ENCODE results near the gene FAM13A. TPM values are rescaled to one million over a fixed set of nuclear protein-coding genes. Genes with fewer than 3 reads are reported as not detected.

FAM13A gene
- total and polyA plus RNA-seq, 2 of the 8 experiments (the other 6 are each of a cell fraction or from before 2014, with no cell fraction given): 7.1 to 16.5 TPM

DNA sequence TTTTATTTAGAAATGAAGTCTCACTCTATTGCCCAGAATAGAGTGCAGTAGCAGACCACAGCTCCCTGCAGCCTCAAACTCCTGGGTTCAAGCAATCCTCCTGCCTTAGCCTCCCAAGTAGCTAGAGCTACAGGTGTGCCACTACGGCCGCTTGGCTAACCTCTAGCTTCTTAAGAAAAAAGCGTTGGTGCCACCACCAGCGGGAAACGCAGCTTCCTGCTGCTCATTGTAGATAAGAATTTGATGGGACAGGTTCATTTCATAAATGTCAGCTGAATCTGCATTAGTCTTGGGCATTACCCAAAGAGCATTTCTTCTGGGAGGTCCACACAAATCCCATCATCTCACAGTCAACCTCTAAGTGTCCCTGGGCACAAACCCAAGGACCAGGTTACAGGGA is 326.2 kb downstream of the FAM13A start:
- no peak overlapping the region for H3K56ac ChIP-seq (replicated peaks; ENCODE audit: insufficient read length, low read depth, low read length)
- no peak overlapping the region for H2BK120ac ChIP-seq (replicated peaks; ENCODE audit: low read depth, low read length)
- H3K4me3 ChIP-seq (ENCODE audit: extremely low read depth in 1 of 4, insufficient read depth in 2 of 4, low read depth in 3 of 4, low read length in 4 of 4): no peak overlapping the region
- no peak overlapping the region for H2BK20ac ChIP-seq (ENCODE audit: low read length)
- no peak overlapping the region for H2BK12ac ChIP-seq (ENCODE audit: low read depth, low read length)
- no peak overlapping the region for H4K91ac ChIP-seq (replicated peaks; ENCODE audit: insufficient read length, low read length)
- POLR2A ChIA-PET (ENCODE audit: partially characterized antibody): interaction anchor here (1.2 kb wide), 1 partner anchor 8 kb away, joined by 3 read pairs; no protein-coding TSS in a partner anchor
- H2AK5ac ChIP-seq (ENCODE audit: low read depth, low read length): no peak overlapping the region
- H4K20me1 ChIP-seq (replicated peaks in 1 of 2; ENCODE audit: control insufficient read depth in 1 of 2, insufficient read depth in 2 of 2, low read length in 2 of 2): no peaks in the 10 kb centered on the region
- H4K8ac ChIP-seq (ENCODE audit: extremely low read depth, insufficient read depth, low read length): no peak overlapping the region
- H3K9ac ChIP-seq (replicated peaks in 1 of 4; ENCODE audit: extremely low read depth in 1 of 4, low read depth in 3 of 4, low read length in 3 of 4): no peak overlapping the region
- H2BK5ac ChIP-seq (ENCODE audit: low read depth, low read length): no peak overlapping the region
- H3K79me1 ChIP-seq (ENCODE audit: low read depth, low read length): no peaks in the 10 kb centered on the region
- DNase-seq (ENCODE audit: low read depth in 1 of 2, low spot score in 2 of 2) (no peak), FAIRE-seq (no peak)
- no peak overlapping the region for H3K23ac ChIP-seq (ENCODE audit: insufficient read length)
- no peaks in the 10 kb centered on the region for H3K27me3 ChIP-seq (replicated peaks in 1 of 4; ENCODE audit: control insufficient read depth in 3 of 4, extremely low read depth in 1 of 4, insufficient read depth in 3 of 4, low read length in 3 of 4)
- H3K36me3 ChIP-seq (ENCODE audit: control insufficient read depth in 2 of 4, insufficient read depth in 4 of 4, low read length in 3 of 4): peaks cover 2 to 12% (median 7%) of the 10 kb centered on the region in 4 experiments; a peak in 6 of 8 replicates
- H2BK15ac ChIP-seq (ENCODE audit: low read length): no peak overlapping the region
- no peak overlapping the region for H3K4ac ChIP-seq (replicated peaks; ENCODE audit: insufficient read length, low read depth, low read length)
- no peak overlapping the region for H3K4me2 ChIP-seq (ENCODE audit: insufficient read depth in 1 of 2, low read depth in 2 of 2, low read length in 2 of 2)
- H3K4me1 ChIP-seq (replicated peaks in 1 of 4; ENCODE audit: control insufficient read depth in 3 of 4, insufficient read depth in 4 of 4, low read length in 3 of 4): no peaks in the 10 kb centered on the region
- H2AFZ ChIP-seq (ENCODE audit: low read length): no peak overlapping the region
- CTCF ChIA-PET (ENCODE audit: partially characterized antibody): interaction anchor here (0.7 to 1.0 kb wide), 3 partner anchors 10 to 21 kb away, joined by 3 to 4 read pairs (median 3); no protein-coding TSS in a partner anchor
- H3K79me2 ChIP-seq (ENCODE audit: control insufficient read depth in 1 of 2, insufficient read depth in 2 of 2, low read length in 2 of 2): no peaks in the 10 kb centered on the region
- H3K18ac ChIP-seq (ENCODE audit: extremely low read depth, low read length): no peak overlapping the region
- H3K14ac ChIP-seq (ENCODE audit: insufficient read length): no peak overlapping the region
- no peak overlapping the region for H3K27ac ChIP-seq (ENCODE audit: low read depth, low read length)
- H3K23me2 ChIP-seq (ENCODE audit: low read depth, low read length): no peaks in the 10 kb centered on the region
- H4K5ac ChIP-seq (ENCODE audit: insufficient read length, low read depth, low read length): no peak overlapping the region
- 88% methylated on average over 5 of the region's 5 CpGs; no CpG with 5 or more reads in 1 of the 2 experiments for WGBS, 2 experiments (ENCODE audit: extremely low coverage in 1 of 2, insufficient coverage in 1 of 2, insufficient read length in 1 of 2, insufficient replicate concordance in 2 of 2, low coverage in 1 of 2, low lambda C conversion rate in 2 of 2, missing lambda C conversion rate in 1 of 2)
- H3K9me3 ChIP-seq (ENCODE audit: insufficient read depth in 2 of 2, low read depth in 1 of 2, low read length in 1 of 2): no peaks in the 10 kb centered on the region
- TF ChIP-seq, protein P1, sequence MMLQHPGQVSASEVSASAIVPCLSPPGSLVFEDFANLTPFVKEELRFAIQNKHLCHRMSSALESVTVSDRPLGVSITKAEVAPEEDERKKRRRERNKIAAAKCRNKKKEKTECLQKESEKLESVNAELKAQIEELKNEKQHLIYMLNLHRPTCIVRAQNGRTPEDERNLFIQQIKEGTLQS (IDR thresholded peaks at IDR 0.05; ENCODE audit: insufficient read depth, low read depth, low read length): no peak

Data from H1 (cell line).